Hepatocyte (in vitro differentiated cells): ENCODE measurements around the gene YES1. TPM values are rescaled to one million over a fixed set of nuclear protein-coding genes. Genes with fewer than 3 reads are reported as not detected.

ENCODE experiments used
- DNase-seq: peaks from one replicate; pipeline ENCODE4 v3.0.0-alpha.2; 2016; ENCODE audit warnings: low spot score
- H2AFZ ChIP-seq: fragments of 200-600 bp; sonication (generic); 2 replicates; pipeline ENCODE4 v1.6.0; 2016; ENCODE audit warnings: antibody characterized with exemption, mild to moderate bottlenecking
- H3K27ac ChIP-seq: fragments of 200-600 bp; sonication (generic); 2 replicates; pipeline ENCODE4 v1.5.1; 2016; ENCODE audit warnings: mild to moderate bottlenecking
- H3K27me3 ChIP-seq: fragments of 200-600 bp; sonication (generic); 2 replicates; pipeline ENCODE4 v1.6.1; 2016
- H3K36me3 ChIP-seq: fragments of 200-600 bp; sonication (generic); replicated peaks from 2 replicates; pipeline ENCODE4 v1.5.1; 2016; ENCODE audit warnings: low read depth; ENCODE audit not compliant: insufficient read depth
- H3K4me1 ChIP-seq: fragments of 200-600 bp; sonication (generic); 2 replicates; pipeline ENCODE4 v1.5.1; 2016; ENCODE audit warnings: mild to moderate bottlenecking, moderate library complexity; ENCODE audit not compliant: insufficient read depth
- H3K4me2 ChIP-seq: fragments of 200-600 bp; sonication (generic); 2 replicates; pipeline ENCODE4 v1.6.0; 2016
- H3K4me3 ChIP-seq: fragments of 200-600 bp; sonication (generic); 2 replicates; pipeline ENCODE4 v1.5.1; 2016; ENCODE audit warnings: mild to moderate bottlenecking
- H3K79me2 ChIP-seq: fragments of 200-600 bp; sonication (generic); 2 replicates; pipeline ENCODE4 v1.6.0; 2017; ENCODE audit warnings: mild to moderate bottlenecking
- H3K9me2 ChIP-seq: fragments of 200-600 bp; sonication (generic); replicated peaks from 2 replicates; pipeline ENCODE4 v1.6.0; 2017; ENCODE audit warnings: mild to moderate bottlenecking; ENCODE audit not compliant: insufficient read depth
- H3K9me3 ChIP-seq: fragments of 200-600 bp; sonication (generic); 2 replicates; pipeline ENCODE4 v1.5.1; 2016; ENCODE audit warnings: low read depth, mild to moderate bottlenecking
- H4K20me1 ChIP-seq: fragments of 200-600 bp; sonication (generic); 2 replicates; pipeline ENCODE4 v1.6.0; 2016; ENCODE audit warnings: mild to moderate bottlenecking; ENCODE audit not compliant: insufficient read depth, poor library complexity, severe bottlenecking
- EZH2 ChIP-seq: fragments of 200-600 bp; sonication (generic); IDR thresholded peaks from 2 replicates; pipeline ENCODE4 v1.6.1; 2016; ENCODE audit warnings: antibody characterized with exemption, mild to moderate bottlenecking, borderline replicate concordance
- EZH2phosphoT487 ChIP-seq: fragments of 200-600 bp; sonication (generic); IDR thresholded peaks from one replicate; pipeline ENCODE4 v1.6.1; 2018; ENCODE audit warnings: antibody characterized with exemption, mild to moderate bottlenecking, low read depth, moderate library complexity; ENCODE audit not compliant: unreplicated experiment, severe bottlenecking
- WGBS: methylation state at CpG from one replicate; pipeline ENCODE4 v1.1.6; 2016; ENCODE audit warnings: low lambda C conversion rate; ENCODE audit errors: missing lambda C conversion rate; 5-methylcytosine and 5-hydroxymethylcytosine counted together
- polyA plus RNA-seq: library from polyadenylated mRNA; unstranded; fragments of >200 nt; fragmentation: Nextera tagmentation; extraction: Ambion mirVana; gene quantifications from 2 replicates; pipeline ENCODE4 v1.2.1, GENCODE V29; 2016
- total RNA-seq: library from RNA; depleted of rRNA; stranded (reverse); fragments of >200 nt; gene quantifications from 2 replicates; pipeline ENCODE4 v1.2.3, GENCODE V29; 2014
- TF ChIP-seq, protein P1 (sequence below): fragments of 200-600 bp; sonication (generic); IDR thresholded peaks from 2 replicates; pipeline ENCODE4 v1.5.1; 2016; ENCODE audit warnings: antibody characterized with exemption, mild to moderate bottlenecking; ENCODE audit not compliant: poor library complexity

Gene YES1
- total and polyA plus RNA-seq, 2 experiments from 2014 or later: 25.2 to 108 TPM

- H3K9me3 ChIP-seq: no peaks in the 10 kb centered on the region
- no peaks in the 10 kb centered on the region for H4K20me1 ChIP-seq
- no peak overlapping the region for H3K27ac ChIP-seq
- H3K4me1 ChIP-seq: no peaks in the 10 kb centered on the region
- no peak overlapping the region for H3K4me2 ChIP-seq
- no peaks in the 10 kb centered on the region for H3K27me3 ChIP-seq
- no peaks in the 10 kb centered on the region for H3K79me2 ChIP-seq
- TF ChIP-seq EZH2: no peak
- TF ChIP-seq, protein P1, sequence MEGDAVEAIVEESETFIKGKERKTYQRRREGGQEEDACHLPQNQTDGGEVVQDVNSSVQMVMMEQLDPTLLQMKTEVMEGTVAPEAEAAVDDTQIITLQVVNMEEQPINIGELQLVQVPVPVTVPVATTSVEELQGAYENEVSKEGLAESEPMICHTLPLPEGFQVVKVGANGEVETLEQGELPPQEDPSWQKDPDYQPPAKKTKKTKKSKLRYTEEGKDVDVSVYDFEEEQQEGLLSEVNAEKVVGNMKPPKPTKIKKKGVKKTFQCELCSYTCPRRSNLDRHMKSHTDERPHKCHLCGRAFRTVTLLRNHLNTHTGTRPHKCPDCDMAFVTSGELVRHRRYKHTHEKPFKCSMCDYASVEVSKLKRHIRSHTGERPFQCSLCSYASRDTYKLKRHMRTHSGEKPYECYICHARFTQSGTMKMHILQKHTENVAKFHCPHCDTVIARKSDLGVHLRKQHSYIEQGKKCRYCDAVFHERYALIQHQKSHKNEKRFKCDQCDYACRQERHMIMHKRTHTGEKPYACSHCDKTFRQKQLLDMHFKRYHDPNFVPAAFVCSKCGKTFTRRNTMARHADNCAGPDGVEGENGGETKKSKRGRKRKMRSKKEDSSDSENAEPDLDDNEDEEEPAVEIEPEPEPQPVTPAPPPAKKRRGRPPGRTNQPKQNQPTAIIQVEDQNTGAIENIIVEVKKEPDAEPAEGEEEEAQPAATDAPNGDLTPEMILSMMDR: no peak
- no peak for TF ChIP-seq EZH2phosphoT487
- H3K9me2 ChIP-seq: no peaks in the 10 kb centered on the region
- H3K4me3 ChIP-seq: no peak overlapping the region
- DNase-seq: no peak
- no peak overlapping the region for H2AFZ ChIP-seq
- WGBS: 94% methylated on average over 6 of the region's 6 CpGs
- no peaks in the 10 kb centered on the region for H3K36me3 ChIP-seq
These were observed 17.4 kb upstream of the YES1 start for GRCh38 chr18:829432-829831.

- WGBS: 84% methylated on average over 5 of the region's 6 CpGs
- H3K27me3 ChIP-seq: no peaks in the 10 kb centered on the region
- H3K9me3 ChIP-seq: no peaks in the 10 kb centered on the region
These were observed 15.1 kb upstream of the YES1 start for GRCh38 chr18:827093-827677.

GRCh38 chr18:825891-826585, 14.0 kb upstream of the YES1 start:
- no peak overlapping the region for H3K27ac ChIP-seq
- no peaks in the 10 kb centered on the region for H3K9me2 ChIP-seq
- no peaks in the 10 kb centered on the region for H3K36me3 ChIP-seq
- no peaks in the 10 kb centered on the region for H3K9me3 ChIP-seq
- H3K4me1 ChIP-seq: no peaks in the 10 kb centered on the region
- WGBS: 90% methylated on average over 6 of the region's 6 CpGs
- H2AFZ ChIP-seq: no peak overlapping the region
- no peaks in the 10 kb centered on the region for H4K20me1 ChIP-seq
- H3K4me3 ChIP-seq: no peak overlapping the region
- H3K79me2 ChIP-seq: no peaks in the 10 kb centered on the region
- no peaks in the 10 kb centered on the region for H3K27me3 ChIP-seq
- no peak for TF ChIP-seq EZH2phosphoT487
- TF ChIP-seq EZH2: no peak
- TF ChIP-seq, protein P1: no peak
- H3K4me2 ChIP-seq: no peak overlapping the region
- no peak for DNase-seq

More at GRCh38 chr18:827093-827677, 15.1 kb upstream of the YES1 start:
- no peak for TF ChIP-seq EZH2
- TF ChIP-seq, protein P1: no peak
- no peak for TF ChIP-seq EZH2phosphoT487
- H3K4me3 ChIP-seq: no peak overlapping the region
- no peaks in the 10 kb centered on the region for H3K36me3 ChIP-seq
- no peak overlapping the region for H3K4me2 ChIP-seq
- H3K79me2 ChIP-seq: no peaks in the 10 kb centered on the region
- H2AFZ ChIP-seq: no peak overlapping the region
- no peaks in the 10 kb centered on the region for H3K9me2 ChIP-seq
- no peaks in the 10 kb centered on the region for H3K4me1 ChIP-seq
- no peak overlapping the region for H3K27ac ChIP-seq
- no peaks in the 10 kb centered on the region for H4K20me1 ChIP-seq
- no peak for DNase-seq
